CD14-positive monocyte (primary cell): Measurements from ENCODE around the gene POLR2F. TPM values are rescaled to one million over a fixed set of nuclear protein-coding genes. Genes with fewer than 3 reads are reported as not detected.
A peak's percentile ranks its signal among the peaks of the same experiment; 100 is the strongest.
"Not testable (repeated sequence)": the region's sequence is repeated elsewhere in the genome, so short reads cannot be mapped to it uniquely, and the experiment has no call there.

Experiments
- DNase-seq, 3 donors: peaks; one replicate each; pipeline ENCODE4 v3.0.0-alpha.2; 2011 to 2022
- H2AFZ ChIP-seq: 2 replicates; pipeline ENCODE4 v1.6.0; 2012; ENCODE audit warnings: mild to moderate bottlenecking, low read depth, low read length, inconsistent platforms; ENCODE audit not compliant: insufficient read depth, poor library complexity, severe bottlenecking
- H3K27ac ChIP-seq, 2 donors: 1 replicate in 1 of 2; 2 replicates in 1 of 2; pipeline ENCODE4 v1.5.1; 2012 to 2013; ENCODE audit warnings: low read length in 2 of 2, control low read depth in 1 of 2, inconsistent platforms in 1 of 2, low read depth in 1 of 2, mild to moderate bottlenecking in 1 of 2
- H3K27me3 ChIP-seq, 2 donors: one replicate each; pipeline versions ENCODE4 v1.6.0 to v1.6.1; 2011 to 2013; ENCODE audit warnings: low read length in 2 of 2; ENCODE audit not compliant: control insufficient read depth in 2 of 2, insufficient read depth in 2 of 2
- H3K36me3 ChIP-seq, 2 donors: replicated peaks in 1 of 2; 1 replicate in 1 of 2; 2 replicates in 1 of 2; pipeline versions ENCODE4 v1.5.1 to v1.6.1; 2012 to 2013; ENCODE audit warnings: low read length in 2 of 2, control low read depth in 1 of 2, inconsistent platforms in 1 of 2, mild to moderate bottlenecking in 1 of 2; ENCODE audit not compliant: insufficient read depth in 2 of 2, control insufficient read depth in 1 of 2
- H3K4me1 ChIP-seq, 2 donors: 1 replicate in 1 of 2; 2 replicates in 1 of 2; pipeline versions ENCODE4 v1.5.1 to v1.6.1; 2012 to 2013; ENCODE audit warnings: low read length in 2 of 2, control low read depth in 1 of 2, inconsistent platforms in 1 of 2, mild to moderate bottlenecking in 1 of 2, moderate library complexity in 1 of 2; ENCODE audit not compliant: insufficient read depth in 2 of 2, control insufficient read depth in 1 of 2
- H3K4me2 ChIP-seq: replicated peaks from 2 replicates; pipeline ENCODE3; 2012; ENCODE audit warnings: low read length, moderate library complexity, mild to moderate bottlenecking; ENCODE audit not compliant: poor library complexity, severe bottlenecking; ENCODE audit errors: extremely low read depth
- H3K4me3 ChIP-seq, 3 experiments: fragments of 200-600 bp in 1 of 3; sonication (generic) in 1 of 3; replicated peaks in 1 of 3; 1 replicate in 2 of 3; 2 replicates in 1 of 3; pipeline ENCODE4 v1.5.1; 2011 to 2013; ENCODE audit warnings: low read length in 3 of 3, mild to moderate bottlenecking in 3 of 3, control low read depth in 2 of 3, low read depth in 2 of 3, inconsistent platforms in 1 of 3, moderate library complexity in 1 of 3
- H3K79me2 ChIP-seq: 2 replicates; pipeline ENCODE4 v1.6.0; 2012; ENCODE audit warnings: mild to moderate bottlenecking, control low read depth, inconsistent platforms, low read length, moderate library complexity; ENCODE audit not compliant: insufficient read depth
- H3K9ac ChIP-seq: 2 replicates; pipeline ENCODE4 v1.6.0; 2017; ENCODE audit warnings: low read length, mild to moderate bottlenecking; ENCODE audit not compliant: insufficient read depth, poor library complexity, severe bottlenecking
- H3K9me3 ChIP-seq, 2 donors: replicated peaks in 1 of 2; 1 replicate in 1 of 2; 2 replicates in 1 of 2; pipeline versions ENCODE4 v1.5.1 to v1.6.1; 2012 to 2013; ENCODE audit warnings: low read length in 2 of 2, control low read depth in 1 of 2; ENCODE audit not compliant: control insufficient read depth in 1 of 2, insufficient read depth in 1 of 2
- H4K20me1 ChIP-seq: 2 replicates; pipeline ENCODE4 v1.6.0; 2012; ENCODE audit warnings: mild to moderate bottlenecking, low read length, control low read depth, moderate library complexity; ENCODE audit not compliant: insufficient read depth
- H3K27ac Mint-ChIP-seq, 7 donors: one replicate each; pipeline ENCODE4 v1.8.0; 2020; ENCODE audit warnings: mild to moderate bottlenecking in 7 of 7, mixed read lengths in 7 of 7, moderate library complexity in 6 of 7, inconsistent platforms in 2 of 7
- H3K27me3 Mint-ChIP-seq, 3 donors: one replicate each; pipeline ENCODE4 v1.8.0; 2021 to 2022; ENCODE audit warnings: low read depth in 3 of 3, mild to moderate bottlenecking in 3 of 3, mixed read lengths in 3 of 3, moderate library complexity in 3 of 3, inconsistent platforms in 1 of 3
- H3K36me3 Mint-ChIP-seq, 2 donors: one replicate each; pipeline ENCODE4 v1.8.0; 2020; ENCODE audit warnings: mixed read lengths in 2 of 2, inconsistent platforms in 1 of 2, mild to moderate bottlenecking in 1 of 2
- H3K4me1 Mint-ChIP-seq: one replicate; pipeline ENCODE4 v1.8.0; 2020; ENCODE audit warnings: mild to moderate bottlenecking, mixed read lengths
- H3K4me3 Mint-ChIP-seq, 2 donors: one replicate each; pipeline ENCODE4 v1.8.0; 2020; ENCODE audit warnings: mild to moderate bottlenecking in 2 of 2, mixed read lengths in 2 of 2, moderate library complexity in 1 of 2
- H3K9me3 Mint-ChIP-seq, 7 donors: one replicate each; pipeline ENCODE4 v1.8.0; 2020 to 2022; ENCODE audit warnings: mixed read lengths in 7 of 7, mild to moderate bottlenecking in 6 of 7, moderate library complexity in 6 of 7, inconsistent platforms in 2 of 7
- WGBS: methylation state at CpG from one replicate; pipeline ENCODE4 v1.1.5; 2013; ENCODE audit warnings: missing lambda C conversion rate; ENCODE audit not compliant: insufficient coverage; 5-methylcytosine and 5-hydroxymethylcytosine counted together
- intact Hi-C, 2 donors: fragments of 100-400 bp; cut with micrococcal nuclease; formaldehyde crosslinking; loops; one replicate each; pipeline versions ENCODE4 v1.15.0 to v1.15.1; 2023
- polyA plus RNA-seq, 3 donors: library from polyadenylated mRNA; depleted of rRNA in 1 of 3; unstranded in 2 of 3; stranded (reverse) in 1 of 3; fragments of 300-500 nt in 2 of 3; fragments of >200 nt in 1 of 3; fragmentation: Illumina TruSeq in 2 of 3; gene quantifications; 1 replicate in 2 of 3; 2 replicates in 1 of 3; pipeline ENCODE4 v1.2.3, GENCODE V29; 2012 to 2021
- TF ChIP-seq, protein P1 (sequence below): fragments of 200-600 bp; IDR thresholded peaks from one replicate; pipeline ENCODE4 v1.8.0; 2022; ENCODE audit warnings: antibody characterized with exemption, mild to moderate bottlenecking

POLR2F gene
- polyA plus RNA-seq, 3 donors, result 45.4 to 182 (median 143) TPM

DNA sequence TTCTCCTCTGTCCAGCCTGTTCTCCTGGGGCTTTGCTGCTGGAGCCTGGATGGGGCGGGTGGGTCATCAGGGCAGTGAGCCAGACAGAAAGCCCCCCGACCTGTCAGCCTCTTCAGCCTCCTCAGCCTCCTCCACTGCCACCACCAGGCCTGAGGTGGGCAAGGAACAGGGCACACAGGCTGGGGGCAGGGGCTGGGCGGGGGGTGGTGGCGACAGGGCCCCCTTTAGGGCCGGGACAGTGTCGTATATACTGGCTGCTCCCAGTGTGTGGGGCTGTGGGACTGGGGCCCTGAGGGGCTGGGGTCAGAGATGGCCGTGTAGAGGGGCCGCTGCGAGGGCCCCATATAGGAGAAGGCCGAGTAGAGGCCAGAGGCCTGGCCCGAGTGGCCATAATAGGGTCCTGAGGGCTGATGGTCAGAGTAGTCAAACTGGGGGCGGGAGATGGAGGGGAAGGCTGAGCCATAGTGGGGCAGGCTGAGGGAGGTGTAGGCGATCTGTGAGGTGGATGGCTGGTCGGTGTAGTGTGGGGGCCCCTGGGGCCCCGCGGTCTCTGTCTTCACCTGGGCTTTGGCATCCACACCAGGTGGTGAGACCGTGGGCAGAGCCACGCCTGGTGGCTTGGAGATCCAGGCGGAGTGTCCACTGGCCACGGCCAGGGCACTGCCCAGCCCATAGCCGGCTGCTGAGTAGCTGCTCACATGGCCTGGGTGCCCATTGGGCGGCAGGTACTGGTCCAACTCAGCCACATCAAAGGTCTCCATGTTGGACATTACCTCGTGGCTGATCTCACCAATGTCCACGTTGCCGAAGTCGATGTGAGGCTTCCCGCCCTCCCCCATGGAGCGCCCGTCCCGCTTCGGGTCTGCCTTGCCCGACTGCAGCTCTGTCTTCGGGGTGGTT lies 20.0 kb downstream of the POLR2F start:
- Histone ChIP-seq H3K27ac (no peak overlapping the region), H3K27me3 (no peaks in the 10 kb centered on the region), H3K9ac (no peak overlapping the region), H2AFZ (no peak overlapping the region), H3K36me3 (peaks cover 3 to 12% of the 10 kb centered on the region in 2 donors), H3K4me2 (no peak overlapping the region), H3K4me3 (no peak overlapping the region), H3K79me2 (no peaks in the 10 kb centered on the region), H3K9me3 (no peaks in the 10 kb centered on the region), H3K4me1 (no peaks in the 10 kb centered on the region), H4K20me1 (no peaks in the 10 kb centered on the region)
- DNase-seq, result no peak
- H3K9me3 Mint-ChIP-seq, result peaks cover 0 to 2% (median 0%) of the 10 kb centered on the region in 7 donors
- H3K27me3 Mint-ChIP-seq, result peaks cover 0 to 4% (median 0%) of the 10 kb centered on the region in 3 donors
- H3K4me3 Mint-ChIP-seq, result no peak overlapping the region
- peaks cover 19 to 27% of the 10 kb centered on the region in 2 donors for H3K36me3 Mint-ChIP-seq
- H3K4me1 Mint-ChIP-seq, result no peaks in the 10 kb centered on the region
- intact Hi-C loops, result no loop called here
- TF ChIP-seq, protein P1, sequence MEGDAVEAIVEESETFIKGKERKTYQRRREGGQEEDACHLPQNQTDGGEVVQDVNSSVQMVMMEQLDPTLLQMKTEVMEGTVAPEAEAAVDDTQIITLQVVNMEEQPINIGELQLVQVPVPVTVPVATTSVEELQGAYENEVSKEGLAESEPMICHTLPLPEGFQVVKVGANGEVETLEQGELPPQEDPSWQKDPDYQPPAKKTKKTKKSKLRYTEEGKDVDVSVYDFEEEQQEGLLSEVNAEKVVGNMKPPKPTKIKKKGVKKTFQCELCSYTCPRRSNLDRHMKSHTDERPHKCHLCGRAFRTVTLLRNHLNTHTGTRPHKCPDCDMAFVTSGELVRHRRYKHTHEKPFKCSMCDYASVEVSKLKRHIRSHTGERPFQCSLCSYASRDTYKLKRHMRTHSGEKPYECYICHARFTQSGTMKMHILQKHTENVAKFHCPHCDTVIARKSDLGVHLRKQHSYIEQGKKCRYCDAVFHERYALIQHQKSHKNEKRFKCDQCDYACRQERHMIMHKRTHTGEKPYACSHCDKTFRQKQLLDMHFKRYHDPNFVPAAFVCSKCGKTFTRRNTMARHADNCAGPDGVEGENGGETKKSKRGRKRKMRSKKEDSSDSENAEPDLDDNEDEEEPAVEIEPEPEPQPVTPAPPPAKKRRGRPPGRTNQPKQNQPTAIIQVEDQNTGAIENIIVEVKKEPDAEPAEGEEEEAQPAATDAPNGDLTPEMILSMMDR, result no peak
- over 99% methylated on average over 21 of the region's 33 CpGs for WGBS
- H3K27ac Mint-ChIP-seq, result no peak overlapping the region

DNA sequence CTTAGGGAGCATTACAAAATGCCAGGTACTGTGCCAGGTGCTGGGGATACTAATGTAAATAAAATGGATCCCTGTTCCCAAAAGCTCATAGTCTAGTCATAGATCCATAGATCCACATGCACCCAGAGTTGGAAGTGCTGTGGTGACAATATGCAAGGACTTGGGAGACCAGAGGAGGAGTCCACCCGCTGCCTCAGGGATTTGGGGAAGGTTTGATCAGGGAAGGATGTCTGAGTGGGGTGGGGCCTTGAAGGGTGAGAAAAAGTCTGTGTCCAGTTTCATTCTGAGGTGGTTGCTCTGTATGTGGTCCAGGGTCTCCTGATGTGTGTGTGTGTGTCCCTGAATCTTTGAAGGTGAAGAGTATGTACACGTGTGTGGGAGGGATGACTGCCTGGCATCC lies 21.7 kb downstream of the POLR2F start:
- Histone ChIP-seq H3K36me3 (no peaks in the 10 kb centered on the region), H4K20me1 (no peaks in the 10 kb centered on the region), H3K9me3 (no peaks in the 10 kb centered on the region), H3K79me2 (no peaks in the 10 kb centered on the region), H3K4me2 (no peak overlapping the region), H3K27me3 (no peaks in the 10 kb centered on the region), H3K9ac (no peak overlapping the region), H2AFZ (no peak overlapping the region), H3K4me3 (no peak overlapping the region), H3K27ac (no peak overlapping the region), H3K4me1 (no peaks in the 10 kb centered on the region)
- Mint-ChIP-seq H3K36me3 (peaks cover 10 to 21% of the 10 kb centered on the region in 2 donors), H3K4me1 (no peaks in the 10 kb centered on the region), H3K9me3 (peaks cover 0 to 2% (median 0%) of the 10 kb centered on the region in 7 donors), H3K4me3 (no peak overlapping the region), H3K27ac (peak overlapping the region in 1 of 7 donors; percentile 10), H3K27me3 (peaks cover 0 to 4% (median 0%) of the 10 kb centered on the region in 3 donors)
- intact Hi-C loops, result no loop called here
- TF ChIP-seq, protein P1, result no peak
- DNase-seq, result no peak
- 86% methylated on average over 2 of the region's 2 CpGs for WGBS

DNA sequence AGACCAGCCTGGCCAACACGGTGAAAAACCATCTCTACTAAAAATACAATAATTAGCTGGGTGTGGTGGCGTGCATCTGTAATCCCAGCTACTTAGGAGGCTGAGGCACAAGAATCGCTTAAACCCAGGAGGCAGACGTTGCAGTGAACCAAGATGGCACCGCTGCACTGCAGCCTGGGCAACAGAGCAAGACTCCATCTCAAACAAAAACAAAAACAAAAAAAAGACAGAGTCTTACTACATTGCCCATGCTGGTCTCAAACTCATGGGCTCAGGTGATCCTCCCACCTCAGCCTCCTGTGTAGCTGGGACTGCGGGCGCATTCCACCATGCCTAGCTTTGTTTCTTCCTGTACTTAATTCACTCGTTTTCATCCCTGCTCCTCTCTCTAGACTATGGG lies 22.5 kb downstream of the POLR2F start:
- H3K27me3 Mint-ChIP-seq, H2AFZ ChIP-seq, DNase-seq, intact Hi-C loops, H3K27ac Mint-ChIP-seq, H3K4me3 ChIP-seq, H3K9me3 ChIP-seq, H3K4me1 Mint-ChIP-seq, H3K79me2 ChIP-seq, H3K27me3 ChIP-seq, H3K4me2 ChIP-seq, H3K36me3 ChIP-seq, H4K20me1 ChIP-seq, H3K9ac ChIP-seq, H3K27ac ChIP-seq, H3K9me3 Mint-ChIP-seq, H3K4me1 ChIP-seq, H3K4me3 Mint-ChIP-seq: not testable (repeated sequence)
- 96% methylated on average over 7 of the region's 8 CpGs for WGBS
- peaks cover 15 to 24% of the 10 kb centered on the region in 2 donors for H3K36me3 Mint-ChIP-seq
